ENCODE results near the gene HNRNPA3.
"Not testable (repeated sequence)": the region's sequence is repeated elsewhere in the genome, so short reads cannot be mapped to it uniquely, and the experiment has no call there.

The HNRNPA3 gene

GRCh38 chr2:177180269-177181000, 32.2 kb upstream of the HNRNPA3 start:
- no peak for DNase-seq (ENCODE audit: low read depth)
- TF ChIP-seq CTCF (IDR thresholded peaks at IDR 0.05; ENCODE audit: low read depth, low read length, missing control alignments): no peak
- H3K4me3 ChIP-seq (ENCODE audit: low read depth, low read length): no peak overlapping the region

- TF ChIP-seq CTCF (IDR thresholded peaks at IDR 0.05; ENCODE audit: low read depth, low read length, missing control alignments): no peak
- no peak overlapping the region for H3K4me3 ChIP-seq (ENCODE audit: low read depth, low read length)
- DNase-seq (ENCODE audit: low read depth): no peak
Observed at GRCh38 chr2:177183860-177184259, 28.7 kb upstream of the HNRNPA3 start.

- no peak for TF ChIP-seq CTCF (IDR thresholded peaks at IDR 0.05; ENCODE audit: low read depth, low read length, missing control alignments)
- no peak for DNase-seq (ENCODE audit: low read depth)
- no peak overlapping the region for H3K4me3 ChIP-seq (ENCODE audit: low read depth, low read length)
Observed at GRCh38 chr2:177184606-177185005, 28.0 kb upstream of the HNRNPA3 start.

GRCh38 chr2:177186038-177186437, 26.6 kb upstream of the HNRNPA3 start:
- DNase-seq (ENCODE audit: low read depth); H3K4me3 ChIP-seq (ENCODE audit: low read depth, low read length): not testable (repeated sequence)

GRCh38 chr2:177187631-177188312, 24.8 kb upstream of the HNRNPA3 start:
- no peak overlapping the region for H3K4me3 ChIP-seq (ENCODE audit: low read depth, low read length)
- TF ChIP-seq CTCF (IDR thresholded peaks at IDR 0.05; ENCODE audit: low read depth, low read length, missing control alignments): no peak
- no peak for DNase-seq (ENCODE audit: low read depth)

- no peak for TF ChIP-seq CTCF (IDR thresholded peaks at IDR 0.05; ENCODE audit: low read depth, low read length, missing control alignments)
- H3K4me3 ChIP-seq (ENCODE audit: low read depth, low read length): no peak overlapping the region
- DNase-seq (ENCODE audit: low read depth): no peak
Observed at GRCh38 chr2:177188482-177189469, 23.8 kb upstream of the HNRNPA3 start.

GRCh38 chr2:177190941-177191340, 21.7 kb upstream of the HNRNPA3 start:
- TF ChIP-seq CTCF (IDR thresholded peaks at IDR 0.05; ENCODE audit: low read depth, low read length, missing control alignments): no peak
- no peak overlapping the region for H3K4me3 ChIP-seq (ENCODE audit: low read depth, low read length)
- DNase-seq (ENCODE audit: low read depth): no peak

Measured in GM12864 (cell line).